ENCODE results near the gene ETNPPL. TPM values are rescaled to one million over a fixed set of nuclear protein-coding genes. Genes with fewer than 3 reads are reported as not detected.

ETNPPL gene
- total RNA-seq, result 14.5 TPM
- long read RNA-seq, transcript ETNPPL-201 (13 exons, 2,099 nt), result major isoform, 38 of 56 reads
- long read RNA-seq, partial matches to known transcripts, result 0 of 56 reads
- long read RNA-seq, other reads (novel, unspliced or antisense), result 16 of 56 reads

- intact Hi-C loops (cut with DNase I), result no loop called here
- DNase-seq, result peak; percentile 55
- peak; percentile 86 for ATAC-seq (ENCODE audit: poor library complexity)
Measured at GRCh38 chr4:108762559-108763225, at the start of gene ETNPPL. ETNPPL (minus strand) TSS chr4:108763053; CDS start chr4:108762898, 155 bp downstream.

- no peak for ATAC-seq (ENCODE audit: poor library complexity)
- intact Hi-C loops (cut with DNase I), result no loop called here
- no peak for DNase-seq
Measured at GRCh38 chr4:108811486-108811885, 48.6 kb upstream of the ETNPPL start.

- ATAC-seq (ENCODE audit: poor library complexity) (no peak), DNase-seq (no peak)
- intact Hi-C loops (cut with DNase I), result no loop called here
Measured at GRCh38 chr4:108810087-108810486, 47.2 kb upstream of the ETNPPL start.

- DNase-seq, result no peak
- intact Hi-C loops (cut with DNase I), result no loop called here
- ATAC-seq (ENCODE audit: poor library complexity), result no peak
Measured at GRCh38 chr4:108804648-108805273, 41.9 kb upstream of the ETNPPL start.

- intact Hi-C loops (cut with DNase I), result no loop called here
- ATAC-seq (ENCODE audit: poor library complexity), result no peak
- DNase-seq, result no peak
Measured at GRCh38 chr4:108799306-108799705, 36.5 kb upstream of the ETNPPL start.

- DNase-seq (no peak), ATAC-seq (ENCODE audit: poor library complexity) (peak; percentile 14)
- intact Hi-C loops (cut with DNase I), result no loop called here
Measured at GRCh38 chr4:108796173-108796572, 33.3 kb upstream of the ETNPPL start.

GRCh38 chr4:108795733-108796132 lies 32.9 kb upstream of the ETNPPL start:
- ATAC-seq (ENCODE audit: poor library complexity) (peak; percentile 32), DNase-seq (no peak)
- intact Hi-C loops (cut with DNase I), result no loop called here

- DNase-seq (no peak), ATAC-seq (ENCODE audit: poor library complexity) (peak; percentile 86)
- intact Hi-C loops (cut with DNase I), result no loop called here
Measured at GRCh38 chr4:108794136-108794535, 31.3 kb upstream of the ETNPPL start.

- intact Hi-C loops (cut with DNase I), result no loop called here
- DNase-seq (no peak), ATAC-seq (ENCODE audit: poor library complexity) (no peak)
Measured at GRCh38 chr4:108793415-108793814, 30.6 kb upstream of the ETNPPL start.

GRCh38 chr4:108788731-108789130 lies 25.9 kb upstream of the ETNPPL start:
- DNase-seq, result no peak
- intact Hi-C loops (cut with DNase I), result no loop called here
- ATAC-seq (ENCODE audit: poor library complexity), result no peak

GRCh38 chr4:108787724-108788123 lies 24.9 kb upstream of the ETNPPL start:
- no peak for DNase-seq
- no peak for ATAC-seq (ENCODE audit: poor library complexity)
- intact Hi-C loops (cut with DNase I), result no loop called here

GRCh38 chr4:108787106-108787505 lies 24.3 kb upstream of the ETNPPL start:
- no peak for DNase-seq
- no peak for ATAC-seq (ENCODE audit: poor library complexity)
- intact Hi-C loops (cut with DNase I), result no loop called here

- no peak for ATAC-seq (ENCODE audit: poor library complexity)
- intact Hi-C loops (cut with DNase I), result no loop called here
- DNase-seq, result no peak
Measured at GRCh38 chr4:108786351-108786750, 23.5 kb upstream of the ETNPPL start.

GRCh38 chr4:108783665-108784463 lies 21.0 kb upstream of the ETNPPL start:
- intact Hi-C loops (cut with DNase I), result no loop called here
- DNase-seq, result no peak
- ATAC-seq (ENCODE audit: poor library complexity), result no peak

GRCh38 chr4:108779958-108780357 lies 17.1 kb upstream of the ETNPPL start:
- intact Hi-C loops (cut with DNase I), result no loop called here
- DNase-seq (no peak), ATAC-seq (ENCODE audit: poor library complexity) (no peak)

- intact Hi-C loops (cut with DNase I), result no loop called here
- DNase-seq (no peak), ATAC-seq (ENCODE audit: poor library complexity) (no peak)
Measured at GRCh38 chr4:108777388-108777787, 14.5 kb upstream of the ETNPPL start.

- intact Hi-C loops (cut with DNase I), result no loop called here
- no peak for ATAC-seq (ENCODE audit: poor library complexity)
- DNase-seq, result no peak
Measured at GRCh38 chr4:108775921-108776320, 13.1 kb upstream of the ETNPPL start.

- DNase-seq (peak; percentile 79), ATAC-seq (ENCODE audit: poor library complexity) (peak; percentile 96)
- intact Hi-C loops (cut with DNase I), result no loop called here
Measured at GRCh38 chr4:108774809-108775530, 12.1 kb upstream of the ETNPPL start.

- ATAC-seq (ENCODE audit: poor library complexity), result peak; percentile 59
- peak; percentile 53 for DNase-seq
Measured at GRCh38 chr4:108772402-108772801, 9.5 kb upstream of the ETNPPL start.

More at GRCh38 chr4:108772402-108772801, 9.5 kb upstream of the ETNPPL start:
- intact Hi-C loops (cut with DNase I), result no loop called here

All from Right ventricle myocardium superior (tissue), 1 donor.